Measurements from ENCODE around the gene MBOAT7.

DNA sequence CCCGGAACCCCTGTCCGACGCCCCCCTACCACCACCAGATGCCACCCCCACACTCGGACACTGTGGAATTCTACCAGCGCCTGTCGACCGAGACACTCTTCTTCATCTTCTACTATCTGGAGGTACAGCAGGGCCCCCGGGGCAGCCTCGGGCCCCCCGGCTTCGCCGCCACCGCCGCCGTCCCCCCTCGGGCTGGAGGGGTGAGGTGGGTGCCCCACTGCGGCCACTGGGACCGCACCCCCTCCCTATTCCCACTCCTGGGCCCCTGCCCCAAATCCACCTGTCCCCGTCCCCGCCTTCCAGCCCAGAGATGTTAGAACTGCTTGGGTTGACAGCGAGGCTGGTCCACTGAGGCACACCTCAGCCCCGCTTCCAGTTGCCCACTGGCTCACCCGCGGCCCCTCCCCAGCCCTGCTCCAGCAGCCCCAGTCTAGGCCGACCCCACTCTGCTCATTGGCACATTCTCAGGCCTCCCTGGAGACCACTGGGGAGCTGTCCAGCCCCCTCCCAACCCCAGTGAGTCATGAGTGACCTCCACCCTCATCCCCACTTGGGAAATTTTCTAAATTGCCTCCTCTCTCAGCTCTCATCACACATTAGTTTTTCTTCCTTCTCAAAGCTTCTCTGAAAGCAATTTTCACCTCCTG, 36.4 kb downstream of the MBOAT7 start:
- TF ChIP-seq, protein P1, sequence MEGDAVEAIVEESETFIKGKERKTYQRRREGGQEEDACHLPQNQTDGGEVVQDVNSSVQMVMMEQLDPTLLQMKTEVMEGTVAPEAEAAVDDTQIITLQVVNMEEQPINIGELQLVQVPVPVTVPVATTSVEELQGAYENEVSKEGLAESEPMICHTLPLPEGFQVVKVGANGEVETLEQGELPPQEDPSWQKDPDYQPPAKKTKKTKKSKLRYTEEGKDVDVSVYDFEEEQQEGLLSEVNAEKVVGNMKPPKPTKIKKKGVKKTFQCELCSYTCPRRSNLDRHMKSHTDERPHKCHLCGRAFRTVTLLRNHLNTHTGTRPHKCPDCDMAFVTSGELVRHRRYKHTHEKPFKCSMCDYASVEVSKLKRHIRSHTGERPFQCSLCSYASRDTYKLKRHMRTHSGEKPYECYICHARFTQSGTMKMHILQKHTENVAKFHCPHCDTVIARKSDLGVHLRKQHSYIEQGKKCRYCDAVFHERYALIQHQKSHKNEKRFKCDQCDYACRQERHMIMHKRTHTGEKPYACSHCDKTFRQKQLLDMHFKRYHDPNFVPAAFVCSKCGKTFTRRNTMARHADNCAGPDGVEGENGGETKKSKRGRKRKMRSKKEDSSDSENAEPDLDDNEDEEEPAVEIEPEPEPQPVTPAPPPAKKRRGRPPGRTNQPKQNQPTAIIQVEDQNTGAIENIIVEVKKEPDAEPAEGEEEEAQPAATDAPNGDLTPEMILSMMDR (conservative IDR thresholded peaks at IDR 0.05; ENCODE audit: low read depth, low read length): no peak
- TF ChIP-seq USF2 (IDR thresholded peaks at IDR 0.05; ENCODE audit: low read depth, low read length): no peak
- TF ChIP-seq RFX5 (IDR thresholded peaks at IDR 0.05; ENCODE audit: low read depth, low read length): no peak
- no peak for TF ChIP-seq MAZ (IDR thresholded peaks at IDR 0.05; ENCODE audit: borderline replicate concordance, low read depth, low read length)
- no peak; the same call in 1 of the 2 replicates for TF ChIP-seq POLR2A (IDR thresholded peaks at IDR 0.05; ENCODE audit: low read depth, low read length)
- no peak for TF ChIP-seq RAD21 (IDR thresholded peaks at IDR 0.05; ENCODE audit: low read length)

All from IMR-90 (cell line).